Osteocyte (in vitro differentiated cells): Measurements from ENCODE around the gene CENPA. TPM values are rescaled to one million over a fixed set of nuclear protein-coding genes. Genes with fewer than 3 reads are reported as not detected.

ENCODE experiments used
- DNase-seq: peaks from one replicate; pipeline ENCODE4 v3.0.0; 2021; ENCODE audit warnings: mixed read lengths; ENCODE audit not compliant: unreplicated experiment; ENCODE audit errors: extremely low spot score
- H3K27ac Mint-ChIP-seq: one replicate; pipeline ENCODE4 v1.8.0; 2021; ENCODE audit warnings: mild to moderate bottlenecking, mixed read lengths; ENCODE audit not compliant: unreplicated experiment
- H3K27me3 Mint-ChIP-seq: one replicate; pipeline ENCODE4 v1.8.0; 2021; ENCODE audit warnings: mixed read lengths; ENCODE audit not compliant: unreplicated experiment
- H3K36me3 Mint-ChIP-seq: one replicate; pipeline ENCODE4 v1.8.0; 2021; ENCODE audit warnings: mixed read lengths; ENCODE audit not compliant: unreplicated experiment
- H3K4me1 Mint-ChIP-seq: one replicate; pipeline ENCODE4 v1.8.0; 2021; ENCODE audit warnings: mixed read lengths; ENCODE audit not compliant: unreplicated experiment
- H3K4me3 Mint-ChIP-seq: one replicate; pipeline ENCODE4 v1.8.0; 2021; ENCODE audit warnings: mild to moderate bottlenecking, moderate library complexity, mixed read lengths; ENCODE audit not compliant: unreplicated experiment
- H3K9me3 Mint-ChIP-seq: one replicate; pipeline ENCODE4 v1.8.0; 2021; ENCODE audit warnings: mixed read lengths; ENCODE audit not compliant: unreplicated experiment
- total RNA-seq: library from RNA; stranded (reverse); gene quantifications from 2 replicates; pipeline ENCODE4 v1.2.1, GENCODE V29; 2021
- TF ChIP-seq, protein P1 (sequence below): fragments of 200-600 bp; sonication (generic); IDR thresholded peaks from 2 replicates; pipeline ENCODE4 v1.5.0; 2021; ENCODE audit warnings: antibody characterized with exemption, mild to moderate bottlenecking, moderate library complexity

Gene CENPA
- total RNA-seq, 1 donor from 2014 or later, result 4.6 TPM

DNA sequence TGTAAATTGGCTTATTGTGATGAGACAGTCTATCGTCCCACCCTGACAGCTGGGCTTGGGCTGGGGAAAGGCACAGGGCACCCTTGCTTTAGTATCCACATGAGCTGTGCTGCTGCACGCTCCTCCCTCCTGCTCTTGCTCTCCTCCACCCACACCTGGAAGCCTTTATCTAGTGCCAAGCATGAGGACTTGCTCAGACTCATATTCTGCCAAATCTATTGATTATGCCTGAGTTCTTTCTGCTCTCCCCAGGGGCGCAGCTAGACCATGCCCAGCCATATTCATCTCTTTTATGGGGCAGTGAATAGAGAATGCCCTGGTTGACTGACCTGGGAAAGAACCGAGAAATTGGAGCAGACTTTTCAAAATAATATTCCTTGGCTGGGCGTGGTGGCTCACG is 33.1 kb downstream of the CENPA start:
- Mint-ChIP-seq H3K4me1 (no peaks in the 10 kb centered on the region), H3K36me3 (no peaks in the 10 kb centered on the region), H3K4me3 (no peak overlapping the region), H3K27me3 (peaks cover 41% of the 10 kb centered on the region), H3K9me3 (no peaks in the 10 kb centered on the region), H3K27ac (no peak overlapping the region)
- TF ChIP-seq, protein P1, sequence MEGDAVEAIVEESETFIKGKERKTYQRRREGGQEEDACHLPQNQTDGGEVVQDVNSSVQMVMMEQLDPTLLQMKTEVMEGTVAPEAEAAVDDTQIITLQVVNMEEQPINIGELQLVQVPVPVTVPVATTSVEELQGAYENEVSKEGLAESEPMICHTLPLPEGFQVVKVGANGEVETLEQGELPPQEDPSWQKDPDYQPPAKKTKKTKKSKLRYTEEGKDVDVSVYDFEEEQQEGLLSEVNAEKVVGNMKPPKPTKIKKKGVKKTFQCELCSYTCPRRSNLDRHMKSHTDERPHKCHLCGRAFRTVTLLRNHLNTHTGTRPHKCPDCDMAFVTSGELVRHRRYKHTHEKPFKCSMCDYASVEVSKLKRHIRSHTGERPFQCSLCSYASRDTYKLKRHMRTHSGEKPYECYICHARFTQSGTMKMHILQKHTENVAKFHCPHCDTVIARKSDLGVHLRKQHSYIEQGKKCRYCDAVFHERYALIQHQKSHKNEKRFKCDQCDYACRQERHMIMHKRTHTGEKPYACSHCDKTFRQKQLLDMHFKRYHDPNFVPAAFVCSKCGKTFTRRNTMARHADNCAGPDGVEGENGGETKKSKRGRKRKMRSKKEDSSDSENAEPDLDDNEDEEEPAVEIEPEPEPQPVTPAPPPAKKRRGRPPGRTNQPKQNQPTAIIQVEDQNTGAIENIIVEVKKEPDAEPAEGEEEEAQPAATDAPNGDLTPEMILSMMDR, result no peak
- no peak for DNase-seq

DNA sequence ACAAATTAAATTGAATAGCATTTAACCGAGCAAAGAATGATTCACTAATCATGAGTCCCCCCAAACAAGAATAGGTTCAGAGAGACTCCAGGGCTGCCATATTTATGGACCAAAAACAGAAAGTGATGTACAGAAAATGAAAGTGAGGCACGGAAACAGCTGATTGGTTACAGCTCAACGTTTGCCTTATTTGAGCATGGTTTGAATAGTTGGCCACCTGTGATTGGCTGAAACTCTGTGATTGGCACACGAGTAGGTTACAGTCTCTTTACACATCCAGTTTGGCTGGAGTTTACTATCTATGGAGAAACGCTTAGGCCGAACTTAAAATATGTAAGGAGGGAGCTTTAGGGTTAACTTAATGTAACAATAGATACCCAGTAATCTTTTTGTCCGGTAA is 35.1 kb downstream of the CENPA start:
- Mint-ChIP-seq H3K27me3 (peaks cover 51% of the 10 kb centered on the region), H3K4me1 (no peaks in the 10 kb centered on the region), H3K36me3 (no peaks in the 10 kb centered on the region), H3K9me3 (no peaks in the 10 kb centered on the region), H3K4me3 (no peak overlapping the region), H3K27ac (no peak overlapping the region)
- no peak for DNase-seq
- TF ChIP-seq, protein P1, result no peak

DNA sequence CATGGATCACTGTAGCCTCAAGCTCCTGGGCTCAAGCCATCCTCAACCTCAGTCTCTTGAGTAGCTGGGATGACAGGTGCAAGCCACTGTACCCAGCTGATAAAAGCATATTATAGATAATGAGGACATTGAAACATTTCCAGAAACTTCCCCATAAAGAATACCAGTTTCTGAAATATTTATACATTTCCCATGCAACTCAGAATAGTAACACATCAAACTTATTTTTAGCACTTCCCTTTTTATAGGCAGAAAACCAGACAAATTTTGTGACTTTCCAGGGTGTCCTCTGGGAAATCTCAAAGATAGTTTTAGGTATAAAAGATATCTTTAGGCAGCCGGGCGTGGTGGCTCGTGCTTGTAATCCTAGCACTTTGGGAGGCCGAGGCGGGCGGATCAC is 37.0 kb downstream of the CENPA start:
- TF ChIP-seq, protein P1, result no peak
- no peak overlapping the region for H3K27ac Mint-ChIP-seq
- H3K4me3 Mint-ChIP-seq, result no peak overlapping the region
- no peak for DNase-seq
- no peaks in the 10 kb centered on the region for H3K36me3 Mint-ChIP-seq
- H3K27me3 Mint-ChIP-seq, result peaks cover 42% of the 10 kb centered on the region
- no peaks in the 10 kb centered on the region for H3K9me3 Mint-ChIP-seq
- H3K4me1 Mint-ChIP-seq, result no peaks in the 10 kb centered on the region

DNA sequence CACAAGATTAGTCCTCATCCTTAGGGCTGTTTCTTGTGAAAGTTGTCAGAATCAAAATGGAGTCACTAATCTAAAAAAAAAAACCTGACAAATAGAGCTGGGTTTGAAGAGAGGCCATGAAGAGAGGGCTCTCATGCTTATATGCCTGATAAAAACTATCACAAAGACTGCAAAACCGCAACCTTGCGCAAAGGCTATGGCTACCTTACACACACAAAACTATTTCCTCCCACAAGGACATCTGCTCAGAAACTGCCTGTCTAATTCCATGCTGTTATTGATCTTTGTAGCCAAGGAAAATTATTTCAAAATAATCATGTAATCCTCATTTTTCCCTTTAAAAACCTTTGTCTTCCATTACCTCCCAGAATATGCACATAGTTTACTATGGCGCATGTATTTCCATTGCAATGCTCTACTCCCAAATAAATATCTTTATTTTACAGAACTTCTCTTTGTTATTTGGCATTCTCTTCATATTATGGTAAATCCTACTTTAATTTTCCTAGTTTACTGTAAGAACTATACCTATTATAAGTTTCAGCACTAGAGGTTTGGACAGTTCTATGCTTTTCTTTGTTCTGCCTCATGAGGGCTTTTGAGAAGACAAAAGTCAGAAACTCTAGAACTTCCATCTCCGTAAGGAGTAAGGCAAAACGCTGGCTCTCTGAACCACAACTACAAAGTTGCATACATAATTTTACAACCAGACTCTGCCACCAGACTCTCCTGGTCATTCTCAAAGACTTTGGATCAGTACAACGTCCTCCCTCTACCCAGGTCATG is 52.5 kb downstream of the CENPA start:
- TF ChIP-seq, protein P1, result no peak
- H3K27me3 Mint-ChIP-seq, result peaks cover 66% of the 10 kb centered on the region
- H3K4me3 Mint-ChIP-seq, result no peak overlapping the region
- H3K36me3 Mint-ChIP-seq, result no peaks in the 10 kb centered on the region
- no peaks in the 10 kb centered on the region for H3K9me3 Mint-ChIP-seq
- H3K4me1 Mint-ChIP-seq, result no peaks in the 10 kb centered on the region
- DNase-seq, result no peak
- H3K27ac Mint-ChIP-seq, result no peak overlapping the region

DNA sequence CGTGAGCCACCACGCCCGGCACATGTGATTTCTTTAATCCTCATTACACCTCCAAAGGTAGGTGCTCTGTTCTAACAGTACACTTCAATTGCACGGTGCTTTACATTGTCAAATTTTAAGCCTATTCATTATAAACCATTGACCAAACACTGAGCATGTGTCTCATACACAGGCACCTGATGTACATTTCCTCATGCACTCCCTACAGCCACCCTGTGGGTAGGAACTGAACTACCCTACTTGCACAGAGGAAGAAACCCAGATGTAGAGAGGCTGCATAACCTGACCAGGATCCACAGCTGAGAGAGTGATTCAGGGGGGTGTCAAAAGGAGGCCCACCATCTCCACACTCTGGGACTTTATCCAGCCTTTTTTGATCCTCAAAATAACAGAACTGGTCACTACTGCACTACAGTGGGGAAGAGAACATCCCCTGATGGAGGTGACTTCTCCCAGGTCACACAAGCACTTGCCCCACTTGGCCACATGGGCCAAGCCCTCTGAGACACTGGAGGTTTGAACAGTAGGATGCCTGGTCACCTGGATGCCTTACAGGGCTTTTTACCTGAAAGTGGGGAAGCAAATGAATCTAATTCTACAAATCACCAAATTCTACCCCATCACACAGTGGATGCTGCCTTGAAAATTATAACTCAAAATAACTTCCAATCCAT is 55.2 kb downstream of the CENPA start:
- Mint-ChIP-seq H3K27ac (no peak overlapping the region), H3K36me3 (no peaks in the 10 kb centered on the region), H3K27me3 (peaks cover 60% of the 10 kb centered on the region), H3K4me3 (no peak overlapping the region), H3K4me1 (no peaks in the 10 kb centered on the region), H3K9me3 (no peaks in the 10 kb centered on the region)
- TF ChIP-seq, protein P1, result no peak
- DNase-seq, result no peak
